T-helper 2 cell treated with Interferon-gamma antibody and Interleukin-4, amounts not matched to agents 5 μg/mL and 100 μg/mL, for 36 hours (primary cell): ENCODE results near the gene IL17REL.

Source experiments
- DNase-seq: peaks from one replicate; pipeline ENCODE4 v3.0.0; 2021; ENCODE audit warnings: low spot score
- H3K27ac Mint-ChIP-seq: one replicate; pipeline ENCODE4 v1.8.0; 2021; ENCODE audit warnings: mild to moderate bottlenecking, mixed read lengths
- H3K27me3 Mint-ChIP-seq: one replicate; pipeline ENCODE4 v1.8.0; 2021; ENCODE audit warnings: low read depth, mixed read lengths
- H3K36me3 Mint-ChIP-seq: one replicate; pipeline ENCODE4 v1.8.0; 2021; ENCODE audit warnings: low read depth, mixed read lengths
- H3K4me1 Mint-ChIP-seq: one replicate; pipeline ENCODE4 v1.8.0; 2021; ENCODE audit warnings: low read depth, mixed read lengths
- H3K4me3 Mint-ChIP-seq: one replicate; pipeline ENCODE4 v1.8.0; 2022; ENCODE audit warnings: mild to moderate bottlenecking, moderate library complexity, mixed read lengths
- H3K9me3 Mint-ChIP-seq: one replicate; pipeline ENCODE4 v1.8.0; 2021; ENCODE audit warnings: mixed read lengths

IL17REL gene

DNA sequence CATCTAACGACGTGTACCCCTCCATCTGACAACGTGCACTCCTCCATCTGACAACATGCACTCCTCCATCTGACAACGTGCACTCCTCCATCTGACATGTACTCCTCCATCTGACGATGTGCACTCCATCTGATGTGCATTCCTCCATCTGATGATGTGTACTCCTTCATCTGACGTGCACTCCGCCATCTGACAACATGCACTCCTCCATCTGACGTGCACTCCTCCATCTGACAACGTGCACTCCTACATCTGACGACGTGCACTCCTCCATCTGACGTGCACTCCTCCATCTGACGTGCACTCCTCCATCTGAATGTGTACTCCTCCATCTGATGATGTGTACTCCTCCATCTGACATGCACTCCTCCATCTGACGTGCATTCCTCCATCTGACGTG, 8.0 kb upstream of the IL17REL start:
- Mint-ChIP-seq H3K27ac (no peak overlapping the region), H3K9me3 (no peaks in the 10 kb centered on the region), H3K4me1 (peaks cover 10% of the 10 kb centered on the region), H3K36me3 (no peaks in the 10 kb centered on the region), H3K27me3 (peaks cover 2% of the 10 kb centered on the region), H3K4me3 (no peak overlapping the region)
- DNase-seq = no peak

DNA sequence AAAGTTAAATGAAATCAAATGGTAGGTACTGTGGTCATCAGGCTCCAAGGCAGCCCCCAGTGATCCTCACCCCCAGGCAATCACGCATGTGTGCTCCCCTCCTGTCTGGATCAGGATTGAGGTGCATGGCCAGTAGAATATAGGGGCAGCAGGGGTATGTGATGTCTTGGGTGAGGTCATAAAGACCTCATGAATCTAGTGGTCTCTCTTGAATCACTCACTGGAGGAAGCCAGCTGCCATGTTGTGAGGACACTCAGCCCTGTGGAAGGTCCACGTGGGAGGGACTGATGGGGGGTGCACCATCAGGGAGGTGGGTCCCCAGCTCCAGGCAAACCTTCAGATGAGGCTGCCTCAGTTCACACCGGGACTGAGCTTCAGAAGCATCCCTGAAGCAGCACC, 6.8 kb upstream of the IL17REL start:
- Mint-ChIP-seq H3K27ac (no peak overlapping the region), H3K4me1 (peaks cover 8% of the 10 kb centered on the region), H3K4me3 (no peak overlapping the region), H3K9me3 (no peaks in the 10 kb centered on the region), H3K36me3 (no peaks in the 10 kb centered on the region), H3K27me3 (peaks cover 2% of the 10 kb centered on the region)
- DNase-seq = no peak

DNA sequence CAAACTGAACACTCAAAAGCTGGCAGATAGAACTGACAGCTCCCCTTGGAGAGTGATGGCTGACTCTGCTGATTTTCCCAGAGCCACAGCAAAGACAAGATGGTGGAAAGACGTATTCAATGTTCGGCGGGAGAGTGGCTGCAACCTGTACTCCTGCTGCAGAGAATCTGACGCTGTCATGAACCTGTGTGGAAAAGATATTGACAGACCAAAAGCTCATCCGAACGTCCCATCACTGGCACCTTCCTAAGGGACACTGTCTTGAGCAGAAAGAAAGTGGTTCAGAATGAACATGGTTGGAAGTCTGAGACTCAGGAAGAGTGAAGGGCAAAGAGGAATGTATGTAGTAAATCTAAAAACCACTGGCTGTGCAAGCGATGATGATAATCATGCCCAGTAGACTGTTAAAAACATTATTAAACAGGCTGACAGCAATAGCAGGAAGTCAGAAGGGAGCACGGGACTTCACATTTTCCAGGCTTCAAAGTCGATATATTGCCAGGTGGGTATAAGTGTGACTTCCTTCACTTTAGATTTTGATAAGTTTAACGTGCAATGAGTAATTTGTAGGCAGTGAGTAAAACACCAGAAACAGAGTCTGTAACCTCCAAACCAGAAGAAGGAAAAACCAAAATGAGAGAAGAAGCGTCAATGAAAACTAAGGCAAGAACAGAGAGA, 6.2 kb upstream of the IL17REL start:
- Mint-ChIP-seq H3K36me3 (no peaks in the 10 kb centered on the region), H3K4me3 (no peak overlapping the region), H3K9me3 (no peaks in the 10 kb centered on the region), H3K27ac (no peak overlapping the region), H3K27me3 (peaks cover 2% of the 10 kb centered on the region), H3K4me1 (peaks cover 8% of the 10 kb centered on the region)
- peak; percentile 36 for DNase-seq

- no peaks in the 10 kb centered on the region for H3K9me3 Mint-ChIP-seq
- DNase-seq = no peak
- H3K4me3 Mint-ChIP-seq = no peak overlapping the region
- H3K36me3 Mint-ChIP-seq = no peaks in the 10 kb centered on the region
- H3K27me3 Mint-ChIP-seq = peaks cover 2% of the 10 kb centered on the region
- H3K27ac Mint-ChIP-seq = no peak overlapping the region
- H3K4me1 Mint-ChIP-seq = peaks cover 8% of the 10 kb centered on the region
These were observed 5.2 kb upstream of the IL17REL start for GRCh38 chr22:50017701-50018224.

DNA sequence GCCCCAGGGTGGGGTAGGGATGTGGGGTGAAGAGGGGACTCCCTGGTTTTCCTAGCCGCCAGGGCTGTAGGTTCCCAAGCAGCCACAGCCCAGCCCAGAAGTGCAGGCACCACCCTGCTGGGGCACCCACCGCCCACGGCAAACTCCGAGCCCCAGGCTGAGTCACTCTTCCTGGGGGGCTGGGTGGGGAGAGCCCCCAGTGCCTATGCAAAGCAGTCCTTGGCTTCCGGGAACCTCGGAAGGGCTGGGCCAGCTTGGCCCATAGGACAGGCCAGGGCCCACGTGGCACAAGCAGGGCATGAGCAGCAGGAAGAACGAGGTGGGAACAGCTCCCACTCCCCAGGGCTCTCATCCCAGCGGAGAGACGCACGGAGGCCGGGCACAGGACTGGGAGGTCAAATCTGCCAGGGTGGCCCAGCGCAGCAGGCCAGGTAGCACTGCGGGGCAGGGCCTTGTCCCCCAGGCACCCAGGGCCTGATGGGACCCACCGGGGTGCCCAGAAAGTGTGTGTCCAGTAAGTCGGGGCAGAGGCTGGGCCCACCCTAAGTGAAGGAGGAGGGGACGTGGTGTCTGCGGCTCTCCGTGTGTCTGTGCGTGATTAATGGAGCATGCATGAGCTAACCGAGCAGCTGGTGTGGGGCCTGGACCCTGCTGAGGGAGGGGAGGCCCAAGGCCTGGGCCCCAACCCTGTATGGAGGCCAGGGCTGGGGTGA, 4.6 kb upstream of the IL17REL start:
- H3K9me3 Mint-ChIP-seq = no peaks in the 10 kb centered on the region
- no peak overlapping the region for H3K4me3 Mint-ChIP-seq
- H3K4me1 Mint-ChIP-seq = peaks cover 8% of the 10 kb centered on the region
- peaks cover 2% of the 10 kb centered on the region for H3K27me3 Mint-ChIP-seq
- DNase-seq = peak; percentile 71
- no peaks in the 10 kb centered on the region for H3K36me3 Mint-ChIP-seq
- H3K27ac Mint-ChIP-seq = no peak overlapping the region

DNA sequence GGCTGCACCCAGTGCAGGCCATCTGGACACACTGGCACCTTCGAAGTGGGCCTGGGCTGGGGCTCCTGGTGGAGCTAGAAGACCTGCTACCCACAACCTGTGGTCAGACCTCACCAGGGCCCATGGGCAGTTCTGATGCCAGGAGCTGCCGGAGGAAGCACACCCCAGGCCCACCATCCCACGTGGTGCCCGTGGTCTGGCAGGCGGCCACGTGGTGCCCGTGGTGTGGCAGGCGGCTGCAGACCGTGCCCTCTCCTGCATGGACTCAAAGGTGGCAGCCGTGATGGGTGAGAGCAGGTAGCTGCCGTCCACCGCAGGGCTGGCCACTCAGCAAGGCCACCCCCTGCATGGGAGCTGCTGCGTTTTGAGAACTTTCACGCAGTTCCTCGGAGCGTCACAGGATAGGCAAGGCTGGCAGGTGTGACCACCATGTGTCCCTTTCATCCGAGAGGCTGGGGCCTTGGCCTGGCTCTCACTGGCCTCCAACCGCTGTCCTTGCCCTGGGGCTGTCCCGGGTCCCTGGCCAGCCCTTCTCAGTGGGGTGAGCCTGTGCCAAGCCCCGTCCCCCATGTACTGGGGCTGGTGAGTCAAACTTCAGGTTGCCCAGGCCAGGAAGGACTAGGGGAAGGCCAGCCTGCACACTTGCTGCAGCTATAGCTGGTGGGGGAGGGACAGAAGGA, 3.9 kb upstream of the IL17REL start:
- H3K27ac Mint-ChIP-seq = no peak overlapping the region
- H3K9me3 Mint-ChIP-seq = no peaks in the 10 kb centered on the region
- no peak overlapping the region for H3K4me3 Mint-ChIP-seq
- H3K27me3 Mint-ChIP-seq = peaks cover 9% of the 10 kb centered on the region
- no peak for DNase-seq
- no peaks in the 10 kb centered on the region for H3K36me3 Mint-ChIP-seq
- peaks cover 10% of the 10 kb centered on the region for H3K4me1 Mint-ChIP-seq

- Mint-ChIP-seq H3K4me1 (peaks cover 10% of the 10 kb centered on the region), H3K27me3 (peaks cover 15% of the 10 kb centered on the region), H3K27ac (no peak overlapping the region), H3K4me3 (no peak overlapping the region), H3K36me3 (no peaks in the 10 kb centered on the region), H3K9me3 (no peaks in the 10 kb centered on the region)
- no peak for DNase-seq
These were observed 3.1 kb upstream of the IL17REL start for GRCh38 chr22:50015451-50016307.

GRCh38 chr22:50014655-50015401, 2.3 kb upstream of the IL17REL start:
- Mint-ChIP-seq H3K4me1 (peaks cover 10% of the 10 kb centered on the region), H3K36me3 (no peaks in the 10 kb centered on the region), H3K9me3 (no peaks in the 10 kb centered on the region), H3K27ac (no peak overlapping the region), H3K4me3 (no peak overlapping the region), H3K27me3 (peaks cover 15% of the 10 kb centered on the region)
- no peak for DNase-seq

DNA sequence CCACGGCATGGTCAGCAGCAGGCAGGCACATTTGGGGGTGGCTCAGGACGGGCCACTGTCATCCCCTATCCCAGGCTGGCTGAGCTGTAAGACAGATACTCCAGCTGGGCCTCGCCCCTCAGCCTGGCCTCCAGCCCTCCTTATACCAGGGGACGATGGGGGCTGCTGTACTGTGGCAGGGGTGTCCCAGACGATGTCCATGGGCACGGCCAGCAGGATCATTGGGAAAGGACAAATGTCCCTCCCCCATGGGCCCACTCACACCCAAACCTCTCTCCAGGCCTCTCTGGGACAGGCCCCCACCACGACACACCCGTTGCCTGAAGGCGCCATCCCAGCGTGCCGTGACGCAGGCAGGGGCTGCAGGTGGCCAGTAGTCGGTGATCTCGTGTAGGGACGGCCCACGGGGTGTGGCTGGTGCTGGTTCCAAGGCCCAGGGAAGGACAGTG, 1.5 kb upstream of the IL17REL start:
- Mint-ChIP-seq H3K4me3 (no peak overlapping the region), H3K36me3 (no peaks in the 10 kb centered on the region), H3K27ac (no peak overlapping the region), H3K27me3 (peaks cover 15% of the 10 kb centered on the region), H3K9me3 (no peaks in the 10 kb centered on the region), H3K4me1 (peaks cover 10% of the 10 kb centered on the region)
- DNase-seq = no peak

DNA sequence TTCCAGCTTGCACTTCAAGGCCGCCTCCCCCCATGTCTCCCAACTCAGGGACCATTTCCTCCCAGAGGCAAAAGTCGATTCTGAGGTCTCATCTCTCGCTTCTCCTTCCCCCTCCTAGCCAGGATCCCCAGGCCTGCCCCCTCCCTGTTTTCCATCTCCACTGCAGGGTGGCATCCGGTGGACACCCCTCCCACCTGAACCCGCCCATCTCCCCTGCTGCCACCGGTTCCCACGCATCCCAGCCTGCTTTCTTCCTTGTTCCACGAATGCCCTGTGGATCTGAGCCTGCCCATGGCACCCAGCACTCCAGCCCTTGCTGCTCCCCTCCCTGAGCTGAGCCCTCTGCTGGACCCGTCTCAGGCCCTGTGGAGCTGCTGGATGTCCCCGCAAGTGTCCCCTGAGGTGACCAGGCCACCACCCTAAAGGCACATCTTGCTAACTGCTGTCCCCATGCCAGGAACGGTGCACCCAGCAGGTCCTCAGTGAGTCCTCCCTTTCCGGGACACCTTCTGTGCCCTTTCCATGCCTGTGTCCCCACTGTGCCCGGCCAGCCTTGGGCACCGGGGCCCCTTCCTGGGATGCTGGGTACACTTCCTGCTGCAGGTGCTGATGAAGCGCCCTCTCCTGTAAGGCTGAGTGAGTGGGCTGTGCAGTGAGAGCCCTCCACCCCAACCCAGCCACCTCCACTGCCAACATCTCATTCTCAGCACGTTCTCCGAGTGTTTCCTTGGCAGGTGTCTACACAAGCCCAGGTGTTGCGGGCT, 936 bp downstream of the IL17REL start:
- no peak overlapping the region for H3K4me3 Mint-ChIP-seq
- DNase-seq = no peak
- H3K9me3 Mint-ChIP-seq = no peaks in the 10 kb centered on the region
- H3K27me3 Mint-ChIP-seq = peaks cover 12% of the 10 kb centered on the region
- no peak overlapping the region for H3K27ac Mint-ChIP-seq
- H3K4me1 Mint-ChIP-seq = peaks cover 2% of the 10 kb centered on the region
- H3K36me3 Mint-ChIP-seq = no peaks in the 10 kb centered on the region

DNA sequence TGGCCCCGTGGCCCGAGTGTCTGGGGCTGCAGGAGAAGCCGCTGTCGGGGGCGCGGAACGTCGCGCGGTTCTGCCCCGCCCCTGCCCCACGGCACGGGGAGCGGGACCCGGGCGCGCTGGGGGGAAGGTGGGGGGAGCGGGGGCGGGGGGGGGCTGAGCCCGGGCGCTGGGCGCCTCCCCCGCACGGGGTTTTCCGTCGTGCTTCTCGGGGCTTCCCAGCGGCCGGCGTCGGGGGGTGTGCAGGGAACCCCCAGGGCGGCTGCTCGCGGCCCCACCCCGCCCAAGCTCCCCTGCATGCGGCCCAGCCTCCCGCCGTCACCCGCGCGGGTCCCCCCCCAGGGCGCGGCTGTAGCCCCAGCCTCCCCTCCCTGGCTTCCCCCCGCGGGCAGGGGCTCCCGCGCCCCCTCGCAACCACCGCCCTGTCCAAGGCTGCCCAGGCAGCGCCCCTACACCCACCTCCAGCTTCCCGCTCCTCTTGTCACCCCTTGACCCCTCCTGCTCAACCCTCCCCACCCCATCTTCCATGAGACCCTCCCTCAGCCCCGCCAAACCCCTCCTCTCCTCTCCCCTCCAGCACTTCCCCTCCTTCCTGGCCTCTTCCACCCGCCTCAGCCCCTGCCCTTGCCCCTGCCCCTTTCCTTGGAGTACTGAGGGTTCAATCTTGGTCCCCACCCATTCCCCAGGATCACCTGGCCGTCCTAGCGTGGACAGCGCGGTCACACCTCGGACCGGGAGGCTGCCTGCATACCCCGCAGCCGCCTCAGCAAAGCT, 1.7 kb downstream of the IL17REL start:
- Mint-ChIP-seq H3K36me3 (no peaks in the 10 kb centered on the region), H3K9me3 (no peaks in the 10 kb centered on the region), H3K4me1 (peaks cover 2% of the 10 kb centered on the region), H3K27ac (no peak overlapping the region), H3K27me3 (peaks cover 12% of the 10 kb centered on the region), H3K4me3 (no peak overlapping the region)
- no peak for DNase-seq
